Lower lobe of right lung (tissue), 2 donors: Measurements from ENCODE around the gene MAPKAPK3. TPM values are rescaled to one million over a fixed set of nuclear protein-coding genes. Genes with fewer than 3 reads are reported as not detected.
"Not testable (repeated sequence)": the region's sequence is repeated elsewhere in the genome, so short reads cannot be mapped to it uniquely, and the experiment has no call there.

ENCODE experiments used
- ATAC-seq, 2 donors: fragments of 200-7000 bp; cut with Tn5 transposase; one replicate each; pipeline ENCODE4 v1.9.1; 2020 to 2022; ENCODE audit warnings: mild to moderate bottlenecking in 2 of 2, moderate library complexity in 2 of 2
- DNase-seq: peaks from one replicate; pipeline ENCODE4 v3.0.0-alpha.2; 2020
- H3K27ac ChIP-seq: fragments of 200-600 bp; one replicate; pipeline ENCODE4 v1.8.0; 2022
- H3K27me3 ChIP-seq: fragments of 200-600 bp; one replicate; pipeline ENCODE4 v1.8.0; 2022; ENCODE audit warnings: low read depth
- H3K36me3 ChIP-seq: fragments of 200-600 bp; one replicate; pipeline ENCODE4 v1.8.0; 2022; ENCODE audit warnings: mild to moderate bottlenecking
- H3K4me1 ChIP-seq: fragments of 200-600 bp; one replicate; pipeline ENCODE4 v1.8.0; 2022
- H3K4me3 ChIP-seq: fragments of 200-600 bp; one replicate; pipeline ENCODE4 v1.8.0; 2022; ENCODE audit warnings: mild to moderate bottlenecking
- H3K9me3 ChIP-seq: fragments of 200-600 bp; one replicate; pipeline ENCODE4 v1.8.0; 2022
- CTCF ChIP-seq: fragments of 200-600 bp; IDR thresholded peaks from one replicate; pipeline ENCODE4 v1.8.0; 2022; ENCODE audit warnings: antibody characterized with exemption, mild to moderate bottlenecking
- intact Hi-C: fragments of 100-400 bp; cut with DNase I; formaldehyde crosslinking; loops from one replicate; pipeline ENCODE4 v1.11.0; 2022
- total RNA-seq: library from RNA; stranded (reverse); fragmentation: NEBNext Ultra II Directional; extraction: Animal tissue kit (Norgen Biotek cat#: 25700); gene quantifications from one replicate; pipeline ENCODE4 v1.2.1, GENCODE V29; 2021
- donor health status: DM: no; HTN: yes; CAD: no; lungs with severe emphysema.

Gene MAPKAPK3
- total RNA-seq, 1 donor from 2014 or later: 68.6 TPM

- peak; percentile 93 to 94 for ATAC-seq
- DNase-seq: peak; percentile 74
- intact Hi-C loops: no loop called here
- no peak within 1 kb of the TSS for H3K27ac ChIP-seq
- TF ChIP-seq CTCF: no peak
- H3K36me3 ChIP-seq: no peaks in the 10 kb centered on the region
- no peaks in the 10 kb centered on the region for H3K9me3 ChIP-seq
- H3K4me1 ChIP-seq: peaks cover 4% of the 10 kb centered on the region
- H3K4me3 ChIP-seq: peak within 1 kb of the TSS; percentile 47
- peaks cover 53% of the 10 kb centered on the region for H3K27me3 ChIP-seq
Measured at GRCh38 chr3:50674349-50675178, 57.6 kb downstream of the MAPKAPK3 start, which contains the start of gene DOCK3. DOCK3 (plus strand) TSS chr3:50674927; CDS start chr3:50675264, 337 bp downstream.

GRCh38 chr3:50675179-50676030 lies 58.5 kb downstream of the MAPKAPK3 start:
- peak; percentile 59 for DNase-seq
- intact Hi-C loops: no loop called here
- no peak overlapping the region for H3K27ac ChIP-seq
- peak overlapping the region; percentile 47 for H3K4me3 ChIP-seq
- TF ChIP-seq CTCF: peak; percentile 32
- H3K36me3 ChIP-seq: no peaks in the 10 kb centered on the region
- ATAC-seq: peak in 1 of 2 donors; percentile 49
- H3K27me3 ChIP-seq: peaks cover 61% of the 10 kb centered on the region
- peaks cover 4% of the 10 kb centered on the region for H3K4me1 ChIP-seq
- H3K9me3 ChIP-seq: no peaks in the 10 kb centered on the region

GRCh38 chr3:50676031-50676705 lies 59.2 kb downstream of the MAPKAPK3 start:
- no peak for DNase-seq
- no peak overlapping the region for H3K4me3 ChIP-seq
- H3K27me3 ChIP-seq: peaks cover 68% of the 10 kb centered on the region
- peaks cover 4% of the 10 kb centered on the region for H3K4me1 ChIP-seq
- H3K9me3 ChIP-seq: no peaks in the 10 kb centered on the region
- intact Hi-C loops: no loop called here
- H3K27ac ChIP-seq: no peak overlapping the region
- ATAC-seq: no peak
- H3K36me3 ChIP-seq: no peaks in the 10 kb centered on the region
- TF ChIP-seq CTCF: no peak

GRCh38 chr3:50687127-50687751 lies 70.3 kb downstream of the MAPKAPK3 start:
- intact Hi-C loops: no loop called here
- no peak for DNase-seq
- H3K27ac ChIP-seq: no peak overlapping the region
- no peaks in the 10 kb centered on the region for H3K36me3 ChIP-seq
- H3K4me1 ChIP-seq: no peaks in the 10 kb centered on the region
- no peaks in the 10 kb centered on the region for H3K9me3 ChIP-seq
- no peak for ATAC-seq
- no peak overlapping the region for H3K4me3 ChIP-seq
- no peak for TF ChIP-seq CTCF
- peaks cover 11% of the 10 kb centered on the region for H3K27me3 ChIP-seq

- Histone ChIP-seq H3K4me1 (no peaks in the 10 kb centered on the region), H3K27me3 (peaks cover 7% of the 10 kb centered on the region), H3K36me3 (no peaks in the 10 kb centered on the region), H3K27ac (no peak overlapping the region), H3K9me3 (no peaks in the 10 kb centered on the region), H3K4me3 (no peak overlapping the region)
- TF ChIP-seq CTCF: no peak
- intact Hi-C loops: no loop called here
- ATAC-seq (no peak), DNase-seq (no peak)
Measured at GRCh38 chr3:50687916-50688315, 71.0 kb downstream of the MAPKAPK3 start.

GRCh38 chr3:50688602-50689001 lies 71.7 kb downstream of the MAPKAPK3 start:
- ATAC-seq: not testable (repeated sequence)

More at GRCh38 chr3:50688602-50689001, 71.7 kb downstream of the MAPKAPK3 start:
- intact Hi-C loops, H3K9me3 ChIP-seq, H3K27ac ChIP-seq, DNase-seq, H3K27me3 ChIP-seq, H3K4me3 ChIP-seq, H3K4me1 ChIP-seq, H3K36me3 ChIP-seq: not testable (repeated sequence)
